IMR-90 (cell line): ENCODE results near the gene CLDN2. TPM values are rescaled to one million over a fixed set of nuclear protein-coding genes. Genes with fewer than 3 reads are reported as not detected.

Experiments
- ATAC-seq: fragments of 200-7000 bp; cut with Tn5 transposase; 2 replicates; pipeline ENCODE4 v1.9.1; 2020; ENCODE audit warnings: low read depth, mild to moderate bottlenecking, moderate library complexity
- BruUV-seq: library from RNA; stranded (reverse); fragments of 400-500 nt; replicated peaks from 2 replicates; lab custom pipeline; 2021; lab: Mats Ljungman, UMichigan
- CTCF ChIA-PET: fragments of 300-600 bp; formaldehyde crosslinking; extraction: SDS; loops from one replicate; lab custom pipeline; 2021; ENCODE audit warnings: antibody characterized with exemption; lab: Yijun Ruan, JAX
- POLR2A ChIA-PET: fragments of 300-600 bp; sonication (Branson Sonifier 250); formaldehyde crosslinking; loops from one replicate; lab custom pipeline; 2022; ENCODE audit warnings: antibody characterized with exemption; ENCODE audit not compliant: unreplicated experiment; lab: Charles Lee
- DNase-seq: peaks from one replicate; pipeline ENCODE4 v3.0.0; 2013
- H2AFZ ChIP-seq: replicated peaks from 2 replicates; pipeline ENCODE3; 2013; ENCODE audit warnings: low read length, mild to moderate bottlenecking; ENCODE audit not compliant: poor library complexity
- H2AK5ac ChIP-seq: 2 replicates; pipeline ENCODE4 v1.6.1; 2013; ENCODE audit warnings: low read depth, low read length, inconsistent platforms
- H2AK9ac ChIP-seq: replicated peaks from 2 replicates; pipeline ENCODE3; 2013; ENCODE audit warnings: mild to moderate bottlenecking, low read depth, low read length, moderate library complexity; ENCODE audit not compliant: poor library complexity
- H2BK120ac ChIP-seq: 2 replicates; pipeline ENCODE4 v1.6.1; 2013; ENCODE audit warnings: low read depth, low read length, inconsistent platforms
- H2BK15ac ChIP-seq: 3 replicates; pipeline ENCODE4 v1.6.1; 2013; ENCODE audit warnings: low read depth, low read length, inconsistent platforms
- H2BK20ac ChIP-seq: 2 replicates; pipeline ENCODE4 v1.6.1; 2013; ENCODE audit warnings: low read depth, mild to moderate bottlenecking, inconsistent platforms, low read length, moderate library complexity
- H2BK5ac ChIP-seq: 2 replicates; pipeline ENCODE4 v1.6.1; 2013; ENCODE audit warnings: mild to moderate bottlenecking, low read depth, low read length, inconsistent platforms; ENCODE audit not compliant: poor library complexity, severe bottlenecking
- H3K14ac ChIP-seq: replicated peaks from 2 replicates; pipeline ENCODE4 v1.6.1; 2013; ENCODE audit warnings: low read depth, low read length, inconsistent platforms
- H3K18ac ChIP-seq: 2 replicates; pipeline ENCODE4 v1.6.1; 2013; ENCODE audit warnings: low read depth, low read length, control low read depth
- H3K23ac ChIP-seq: 2 replicates; pipeline ENCODE4 v1.6.1; 2013; ENCODE audit warnings: low read depth, low read length, inconsistent platforms
- H3K27ac ChIP-seq: 2 replicates; pipeline ENCODE4 v1.5.1; 2013; ENCODE audit warnings: mild to moderate bottlenecking, control low read depth, low read length; ENCODE audit not compliant: insufficient read depth
- H3K27me3 ChIP-seq: 2 replicates; pipeline ENCODE4 v1.6.1; 2013; ENCODE audit warnings: low read length; ENCODE audit not compliant: control insufficient read depth, insufficient read depth
- H3K36me3 ChIP-seq: 2 replicates; pipeline ENCODE4 v1.6.1; 2013; ENCODE audit warnings: low read length, mixed read lengths; ENCODE audit not compliant: control insufficient read depth, insufficient read depth
- H3K4ac ChIP-seq: 2 replicates; pipeline ENCODE4 v1.6.1; 2013; ENCODE audit warnings: low read depth, low read length, inconsistent platforms
- H3K4me1 ChIP-seq: 2 replicates; pipeline ENCODE4 v1.6.1; 2013; ENCODE audit warnings: low read length, mixed read lengths; ENCODE audit not compliant: control insufficient read depth, insufficient read depth
- H3K4me2 ChIP-seq: 2 replicates; pipeline ENCODE4 v1.6.1; 2013; ENCODE audit warnings: low read depth, mild to moderate bottlenecking, control low read depth, low read length, moderate library complexity
- H3K4me3 ChIP-seq: 2 replicates; pipeline ENCODE4 v1.5.1; 2013; ENCODE audit warnings: low read depth, mild to moderate bottlenecking, control low read depth, low read length, moderate library complexity; ENCODE audit not compliant: insufficient read depth
- H3K56ac ChIP-seq: 2 replicates; pipeline ENCODE4 v1.6.1; 2013; ENCODE audit warnings: low read length, inconsistent platforms; ENCODE audit not compliant: insufficient read depth; ENCODE audit errors: extremely low read depth
- H3K79me1 ChIP-seq, 2 experiments: 2 replicates each; pipeline ENCODE4 v1.6.1; 2013; ENCODE audit warnings: low read length in 2 of 2, inconsistent platforms in 1 of 2, low read depth in 1 of 2
- H3K9ac ChIP-seq: 2 replicates; pipeline ENCODE4 v1.6.1; 2013; ENCODE audit warnings: low read depth, low read length, control low read depth
- H3K9me1 ChIP-seq: 2 replicates; pipeline ENCODE4 v1.6.1; 2013; ENCODE audit warnings: low read length, inconsistent platforms; ENCODE audit not compliant: insufficient read depth
- H3K9me3 ChIP-seq: 2 replicates; pipeline ENCODE4 v1.6.1; 2013; ENCODE audit warnings: low read length; ENCODE audit not compliant: control insufficient read depth, insufficient read depth
- H4K20me1 ChIP-seq: 2 replicates; pipeline ENCODE4 v1.6.1; 2013; ENCODE audit warnings: low read length, inconsistent platforms; ENCODE audit not compliant: insufficient read depth
- H4K5ac ChIP-seq: 2 replicates; pipeline ENCODE4 v1.6.1; 2013; ENCODE audit warnings: mild to moderate bottlenecking, low read depth, low read length, control low read depth
- H4K8ac ChIP-seq, 2 experiments: 2 replicates each; pipeline ENCODE4 v1.6.1; 2013; ENCODE audit warnings: low read depth in 2 of 2, low read length in 2 of 2, control low read depth in 1 of 2, inconsistent platforms in 1 of 2
- H4K91ac ChIP-seq: 2 replicates; pipeline ENCODE4 v1.6.1; 2013; ENCODE audit warnings: low read depth, low read length, inconsistent platforms; ENCODE audit not compliant: insufficient read depth
- BHLHE40 ChIP-seq: fragments of 150-350 bp; IDR thresholded peaks from 2 replicates; pipeline ENCODE4 v1.6.1; 2016; ENCODE audit warnings: mild to moderate bottlenecking, low read depth, low read length
- CEBPB ChIP-seq: IDR thresholded peaks from 2 replicates; pipeline ENCODE4 v1.6.1; 2012; ENCODE audit warnings: low read depth, low read length, improper control_type of control experiment
- CHD1 ChIP-seq: IDR thresholded peaks from 2 replicates; pipeline ENCODE4 v1.6.1; 2012; ENCODE audit warnings: low read depth, low read length, improper control_type of control experiment
- CTCF ChIP-seq: conservative IDR thresholded peaks from 2 replicates; pipeline ENCODE4 v1.5.1; 2012; ENCODE audit warnings: mild to moderate bottlenecking, low read depth, low read length, improper control_type of control experiment
- FOS ChIP-seq: fragments of 150-350 bp; IDR thresholded peaks from 2 replicates; pipeline ENCODE4 v1.6.1; 2016; ENCODE audit warnings: low read depth, low read length
- MAFK ChIP-seq: IDR thresholded peaks from 2 replicates; pipeline ENCODE4 v1.6.1; 2012; ENCODE audit warnings: low read depth, low read length, improper control_type of control experiment
- MAZ ChIP-seq: IDR thresholded peaks from 2 replicates; pipeline ENCODE4 v1.6.1; 2012; ENCODE audit warnings: low read depth, mild to moderate bottlenecking, low read length, improper control_type of control experiment, moderate library complexity, borderline replicate concordance
- MXI1 ChIP-seq: IDR thresholded peaks from 2 replicates; pipeline ENCODE4 v1.6.1; 2012; ENCODE audit warnings: low read depth, mild to moderate bottlenecking, low read length, moderate library complexity, borderline replicate concordance
- NFE2L2 ChIP-seq: fragments of 150-350 bp; IDR thresholded peaks from 2 replicates; pipeline ENCODE4 v1.6.1; 2016; ENCODE audit warnings: low read depth, mild to moderate bottlenecking, low read length
- POLR2A ChIP-seq: IDR thresholded peaks from 2 replicates; pipeline ENCODE4 v1.6.1; 2012; ENCODE audit warnings: mild to moderate bottlenecking, low read depth, low read length
- RAD21 ChIP-seq: IDR thresholded peaks from 2 replicates; pipeline ENCODE4 v1.6.1; 2012; ENCODE audit warnings: low read length, improper control_type of control experiment
- RCOR1 ChIP-seq: IDR thresholded peaks from 2 replicates; pipeline ENCODE4 v1.6.1; 2012; ENCODE audit warnings: mild to moderate bottlenecking, low read length, improper control_type of control experiment; ENCODE audit not compliant: insufficient replicate concordance
- RFX5 ChIP-seq: IDR thresholded peaks from 2 replicates; pipeline ENCODE4 v1.8.0; 2012; ENCODE audit warnings: low read depth, mild to moderate bottlenecking, low read length, moderate library complexity
- SMC3 ChIP-seq: fragments of 150-350 bp; IDR thresholded peaks from 2 replicates; pipeline ENCODE4 v1.6.1; 2016; ENCODE audit warnings: low read depth, mild to moderate bottlenecking, antibody characterized with exemption, low read length, moderate library complexity
- USF2 ChIP-seq: fragments of 150-350 bp; IDR thresholded peaks from 2 replicates; pipeline ENCODE4 v1.6.1; 2017; ENCODE audit warnings: mild to moderate bottlenecking, antibody characterized with exemption, low read length, low read depth
- WGBS, 2 experiments: methylation state at CpG; one replicate each; pipeline versions ENCODE4 v1.1.5 to v1.1.7; 2013; ENCODE audit warnings: missing lambda C conversion rate in 2 of 2; ENCODE audit not compliant: insufficient read length in 1 of 2; ENCODE audit errors: extremely low coverage in 2 of 2; 5-methylcytosine and 5-hydroxymethylcytosine counted together
- dilution Hi-C: fragments of 300-500 bp; cut with HindIII; formaldehyde crosslinking; loops from one replicate; pipeline ENCODE4 v1.14.3; 2018; ENCODE audit warnings: low sequenced_read_pairs; ENCODE audit not compliant: unreplicated experiment
- in situ Hi-C: fragments of 300-500 bp; cut with MboI; formaldehyde crosslinking; loops from 3 replicates; pipeline ENCODE4 v1.14.3; 2019; ENCODE audit warnings: low sequenced_read_pairs, inconsistent platforms, mixed read lengths
- intact Hi-C: fragments of 100-400 bp; cut with micrococcal nuclease; formaldehyde crosslinking; loops from 2 replicates; pipeline ENCODE4 v1.10.0; 2022
- polyA plus RNA-seq, 3 experiments: library from polyadenylated mRNA; depleted of rRNA; stranded (reverse); fragments of >200 nt; gene quantifications; 2 replicates each; pipeline ENCODE4 v1.2.3, GENCODE V29; 2012; ENCODE audit warnings: low replicate concordance in 1 of 3
- total RNA-seq: library from RNA; depleted of rRNA; stranded (reverse); fragments of >200 nt; gene quantifications from 2 replicates; pipeline ENCODE4 v1.2.3, GENCODE V29; 2012
- TF ChIP-seq, protein P1 (sequence below): fragments of 150-350 bp; IDR thresholded peaks from 2 replicates; pipeline ENCODE4 v1.6.1; 2016; ENCODE audit warnings: low read depth, mild to moderate bottlenecking, low read length, moderate library complexity, borderline replicate concordance

CLDN2 gene
- total and polyA plus RNA-seq, 2 of the 4 experiments (the other 2 are of a cell fraction): 0.03 TPM; not detected in 1

GRCh38 chrX:106952538-106952937 is 32.3 kb downstream of the CLDN2 start:
- Histone ChIP-seq H4K8ac (no peak overlapping the region), H3K14ac (no peak overlapping the region), H3K9me1 (no peaks in the 10 kb centered on the region), H2AK5ac (no peak overlapping the region), H3K79me1 (no peaks in the 10 kb centered on the region; a peak in 1 of 4 replicates), H3K23ac (no peak overlapping the region), H2BK120ac (no peak overlapping the region), H3K27me3 (no peaks in the 10 kb centered on the region; the same call in 1 of the 2 replicates), H3K56ac (no peak overlapping the region), H4K20me1 (no peaks in the 10 kb centered on the region), H3K18ac (no peak overlapping the region), H4K91ac (no peak overlapping the region), H4K5ac (no peak overlapping the region), H3K4me3 (no peak overlapping the region), H3K4me1 (peaks cover 5% of the 10 kb centered on the region; the same call in 1 of the 2 replicates), H3K4ac (no peak overlapping the region), H3K4me2 (no peak overlapping the region), H2BK5ac (no peak overlapping the region), H3K27ac (no peak overlapping the region), H2AFZ (no peak overlapping the region), H3K36me3 (peaks cover 6% of the 10 kb centered on the region), H2BK20ac (no peak overlapping the region), H2BK15ac (no peak overlapping the region), H2AK9ac (no peak overlapping the region), H3K9me3 (no peaks in the 10 kb centered on the region), H3K9ac (no peak overlapping the region)
- ATAC-seq (no peak), DNase-seq (no peak)
- intact Hi-C loops: no loop called here
- in situ Hi-C loops: no loop called here
- dilution Hi-C loops: no loop called here
- BruUV-seq: no TSS peak
- no peak for TF ChIP-seq RCOR1
- no peak for TF ChIP-seq USF2
- no peak for TF ChIP-seq RAD21
- no peak for TF ChIP-seq BHLHE40
- no peak for TF ChIP-seq MXI1
- no peak for TF ChIP-seq CTCF
- TF ChIP-seq POLR2A: no peak
- no peak for TF ChIP-seq CEBPB
- no peak for TF ChIP-seq SMC3
- no peak for TF ChIP-seq RFX5
- no peak for TF ChIP-seq NFE2L2
- no peak for TF ChIP-seq MAZ
- no peak for TF ChIP-seq CHD1
- no peak for TF ChIP-seq FOS
- TF ChIP-seq, protein P1, sequence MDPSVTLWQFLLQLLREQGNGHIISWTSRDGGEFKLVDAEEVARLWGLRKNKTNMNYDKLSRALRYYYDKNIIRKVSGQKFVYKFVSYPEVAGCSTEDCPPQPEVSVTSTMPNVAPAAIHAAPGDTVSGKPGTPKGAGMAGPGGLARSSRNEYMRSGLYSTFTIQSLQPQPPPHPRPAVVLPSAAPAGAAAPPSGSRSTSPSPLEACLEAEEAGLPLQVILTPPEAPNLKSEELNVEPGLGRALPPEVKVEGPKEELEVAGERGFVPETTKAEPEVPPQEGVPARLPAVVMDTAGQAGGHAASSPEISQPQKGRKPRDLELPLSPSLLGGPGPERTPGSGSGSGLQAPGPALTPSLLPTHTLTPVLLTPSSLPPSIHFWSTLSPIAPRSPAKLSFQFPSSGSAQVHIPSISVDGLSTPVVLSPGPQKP: no peak
- TF ChIP-seq MAFK: no peak
- POLR2A ChIA-PET: no interaction called here
- no CpG with 5 or more reads among the region's 2 CpGs for WGBS, 2 experiments
- CTCF ChIA-PET: no interaction called here
